Measurements from ENCODE around the gene TDRD1.

GRCh38 chr10:114183563-114183962, 4.4 kb downstream of the TDRD1 start:
- TF ChIP-seq CTCF (IDR thresholded peaks at IDR 0.05) (no peak), EZH2phosphoT487 (IDR thresholded peaks at IDR 0.05) (no peak)
